Measurements from ENCODE around the gene COX7B2.

GRCh38 chr4:46949822-46950221, 40.8 kb upstream of the COX7B2 start:
- no peak for TF ChIP-seq CTCF (conservative IDR thresholded peaks at IDR 0.05; ENCODE audit: low read depth, low read length)
- TF ChIP-seq EZH2 (IDR thresholded peaks at IDR 0.05; ENCODE audit: low read length, unreplicated experiment): no peak
